ENCODE data around the gene GJB1.
"Not testable (repeated sequence)": the region's sequence is repeated elsewhere in the genome, so short reads cannot be mapped to it uniquely, and the experiment has no call there.

The GJB1 gene

GRCh38 chrX:71222929-71223328 lies at the start of gene GJB1:
Gene GJB1 (plus strand): TSS chrX:71223224. CDS start chrX:71223708, 484 bp downstream.
- no peak for FAIRE-seq

- FAIRE-seq: no peak
Measured at GRCh38 chrX:71173440-71173839, 49.6 kb upstream of the GJB1 start.

- FAIRE-seq: no peak
Measured at GRCh38 chrX:71174795-71175194, 48.2 kb upstream of the GJB1 start.

GRCh38 chrX:71175531-71175930 lies 47.5 kb upstream of the GJB1 start:
- FAIRE-seq: no peak

- no peak for FAIRE-seq
Measured at GRCh38 chrX:71177327-71177726, 45.7 kb upstream of the GJB1 start.

- peak; percentile 86 for FAIRE-seq
Measured at GRCh38 chrX:71178908-71179307, 44.1 kb upstream of the GJB1 start.

GRCh38 chrX:71180579-71181265 lies 42.3 kb upstream of the GJB1 start:
- FAIRE-seq: not testable (repeated sequence)

GRCh38 chrX:71181558-71181909 lies 41.5 kb upstream of the GJB1 start:
- no peak for FAIRE-seq

- peak; percentile 80 for FAIRE-seq
Measured at GRCh38 chrX:71181910-71182799, 40.9 kb upstream of the GJB1 start.

GRCh38 chrX:71182871-71183270 lies 40.2 kb upstream of the GJB1 start:
- no peak for FAIRE-seq

GRCh38 chrX:71183341-71183740 lies 39.7 kb upstream of the GJB1 start:
- FAIRE-seq: no peak

GRCh38 chrX:71184092-71184491 lies 38.9 kb upstream of the GJB1 start:
- FAIRE-seq: no peak

- FAIRE-seq: no peak
Measured at GRCh38 chrX:71184803-71185495, 38.1 kb upstream of the GJB1 start.

GRCh38 chrX:71191248-71191647 lies 31.8 kb upstream of the GJB1 start:
- no peak for FAIRE-seq

GRCh38 chrX:71195964-71196649 lies 26.9 kb upstream of the GJB1 start:
- FAIRE-seq: no peak

- no peak for FAIRE-seq
Measured at GRCh38 chrX:71198066-71198465, 25.0 kb upstream of the GJB1 start.

GRCh38 chrX:71199252-71200008 lies 23.6 kb upstream of the GJB1 start:
- FAIRE-seq: no peak

- no peak for FAIRE-seq
Measured at GRCh38 chrX:71210816-71211215, 12.2 kb upstream of the GJB1 start.

GRCh38 chrX:71212536-71212935 lies 10.5 kb upstream of the GJB1 start:
- no peak for FAIRE-seq

GRCh38 chrX:71214152-71214551 lies 8.9 kb upstream of the GJB1 start:
- no peak for FAIRE-seq

GRCh38 chrX:71214604-71215337 lies 8.3 kb upstream of the GJB1 start:
- FAIRE-seq: no peak
